Omental fat pad (tissue), 4 donors: ENCODE results near the gene APLP2. TPM values are rescaled to one million over a fixed set of nuclear protein-coding genes. Genes with fewer than 3 reads are reported as not detected.

Source experiments
- ATAC-seq: fragments of 150-250 bp; one replicate; pipeline ENCODE4 v1.9.1; 2016; ENCODE audit warnings: mild to moderate bottlenecking, moderate library complexity; ENCODE audit not compliant: low FRiP score
- DNase-seq: peaks from one replicate; pipeline ENCODE4 v3.0.0-alpha.2; 2019; ENCODE audit warnings: low spot score
- total RNA-seq, 4 donors: library from RNA; depleted of rRNA; stranded (reverse); fragments of >200 nt; gene quantifications; one replicate each; pipeline ENCODE4 v1.1.0, GENCODE V29; 2016
- TF ChIP-seq, protein P1 (sequence below), 3 donors: fragments of 450-650 bp; IDR thresholded peaks; one replicate each; pipeline ENCODE4 v1.5.1; 2016 to 2017; ENCODE audit warnings: antibody characterized with exemption in 3 of 3, mild to moderate bottlenecking in 3 of 3, moderate library complexity in 2 of 3

Gene APLP2
- total RNA-seq, 4 donors from 2014 or later, result 288 to 530 (median 485) TPM

DNA sequence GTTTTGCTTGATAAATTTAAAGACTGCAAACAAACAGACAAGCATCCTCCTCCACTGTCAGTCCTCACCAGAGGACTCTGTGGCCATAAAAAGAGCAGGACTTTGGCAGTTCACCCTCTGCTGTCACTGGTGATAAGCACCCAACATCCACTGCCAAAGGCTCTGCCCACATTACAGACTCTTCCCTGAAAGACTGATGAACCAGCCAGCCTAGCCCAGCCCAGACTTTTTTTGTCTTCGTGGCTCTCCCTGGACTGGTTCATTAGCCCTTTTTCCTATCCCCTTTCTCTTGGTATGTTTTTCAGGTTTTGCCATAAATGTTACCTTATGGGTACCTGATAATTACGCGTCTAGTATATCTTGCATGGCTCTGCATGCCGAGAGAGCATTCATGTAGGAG, 104.9 kb downstream of the APLP2 start:
- DNase-seq (no peak), ATAC-seq (no peak)
- TF ChIP-seq, protein P1, sequence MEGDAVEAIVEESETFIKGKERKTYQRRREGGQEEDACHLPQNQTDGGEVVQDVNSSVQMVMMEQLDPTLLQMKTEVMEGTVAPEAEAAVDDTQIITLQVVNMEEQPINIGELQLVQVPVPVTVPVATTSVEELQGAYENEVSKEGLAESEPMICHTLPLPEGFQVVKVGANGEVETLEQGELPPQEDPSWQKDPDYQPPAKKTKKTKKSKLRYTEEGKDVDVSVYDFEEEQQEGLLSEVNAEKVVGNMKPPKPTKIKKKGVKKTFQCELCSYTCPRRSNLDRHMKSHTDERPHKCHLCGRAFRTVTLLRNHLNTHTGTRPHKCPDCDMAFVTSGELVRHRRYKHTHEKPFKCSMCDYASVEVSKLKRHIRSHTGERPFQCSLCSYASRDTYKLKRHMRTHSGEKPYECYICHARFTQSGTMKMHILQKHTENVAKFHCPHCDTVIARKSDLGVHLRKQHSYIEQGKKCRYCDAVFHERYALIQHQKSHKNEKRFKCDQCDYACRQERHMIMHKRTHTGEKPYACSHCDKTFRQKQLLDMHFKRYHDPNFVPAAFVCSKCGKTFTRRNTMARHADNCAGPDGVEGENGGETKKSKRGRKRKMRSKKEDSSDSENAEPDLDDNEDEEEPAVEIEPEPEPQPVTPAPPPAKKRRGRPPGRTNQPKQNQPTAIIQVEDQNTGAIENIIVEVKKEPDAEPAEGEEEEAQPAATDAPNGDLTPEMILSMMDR (IDR thresholded peaks at IDR 0.05), result no peak

DNA sequence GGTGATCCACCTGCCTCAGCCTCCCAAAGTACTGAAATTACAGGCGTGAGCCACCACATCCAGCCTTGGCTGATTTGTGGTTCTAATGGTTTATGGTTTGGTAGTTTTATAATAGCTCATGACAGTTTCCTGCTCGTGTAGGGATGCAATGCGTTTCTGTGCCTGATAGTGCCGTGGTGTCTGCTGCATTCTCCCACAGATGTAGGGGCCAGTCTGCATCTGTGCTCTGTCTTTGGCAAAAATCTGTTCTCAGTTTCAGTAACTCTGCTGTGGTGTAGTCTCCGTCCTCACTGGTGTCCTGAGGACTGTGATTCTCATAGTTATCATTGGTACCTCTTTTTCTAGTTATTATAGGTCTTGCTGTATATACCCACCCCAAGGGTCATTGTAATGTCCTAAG, 106.2 kb downstream of the APLP2 start:
- no peak for DNase-seq
- no peak for ATAC-seq
- TF ChIP-seq, protein P1 (IDR thresholded peaks at IDR 0.05), result no peak

DNA sequence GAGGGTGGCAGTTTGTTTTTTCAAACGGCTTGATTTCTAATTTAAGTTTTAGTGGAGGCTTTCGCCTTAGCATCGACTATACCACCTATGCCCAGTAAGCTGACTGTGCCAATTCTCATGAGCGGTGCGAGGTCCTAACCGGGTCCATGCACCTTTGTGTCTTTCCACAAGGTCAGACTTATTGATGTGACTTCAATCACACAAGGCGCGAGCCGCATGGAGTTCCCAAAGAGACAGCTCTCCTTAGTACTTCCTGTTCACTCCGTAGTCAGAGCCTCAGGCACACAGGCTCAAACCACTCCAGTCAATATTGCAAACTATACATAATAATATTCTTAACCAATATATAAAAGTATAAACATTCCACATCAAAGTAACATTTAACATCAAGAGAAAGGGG, 108.1 kb downstream of the APLP2 start:
- TF ChIP-seq, protein P1 (IDR thresholded peaks at IDR 0.05), result no peak
- DNase-seq (no peak), ATAC-seq (no peak)

DNA sequence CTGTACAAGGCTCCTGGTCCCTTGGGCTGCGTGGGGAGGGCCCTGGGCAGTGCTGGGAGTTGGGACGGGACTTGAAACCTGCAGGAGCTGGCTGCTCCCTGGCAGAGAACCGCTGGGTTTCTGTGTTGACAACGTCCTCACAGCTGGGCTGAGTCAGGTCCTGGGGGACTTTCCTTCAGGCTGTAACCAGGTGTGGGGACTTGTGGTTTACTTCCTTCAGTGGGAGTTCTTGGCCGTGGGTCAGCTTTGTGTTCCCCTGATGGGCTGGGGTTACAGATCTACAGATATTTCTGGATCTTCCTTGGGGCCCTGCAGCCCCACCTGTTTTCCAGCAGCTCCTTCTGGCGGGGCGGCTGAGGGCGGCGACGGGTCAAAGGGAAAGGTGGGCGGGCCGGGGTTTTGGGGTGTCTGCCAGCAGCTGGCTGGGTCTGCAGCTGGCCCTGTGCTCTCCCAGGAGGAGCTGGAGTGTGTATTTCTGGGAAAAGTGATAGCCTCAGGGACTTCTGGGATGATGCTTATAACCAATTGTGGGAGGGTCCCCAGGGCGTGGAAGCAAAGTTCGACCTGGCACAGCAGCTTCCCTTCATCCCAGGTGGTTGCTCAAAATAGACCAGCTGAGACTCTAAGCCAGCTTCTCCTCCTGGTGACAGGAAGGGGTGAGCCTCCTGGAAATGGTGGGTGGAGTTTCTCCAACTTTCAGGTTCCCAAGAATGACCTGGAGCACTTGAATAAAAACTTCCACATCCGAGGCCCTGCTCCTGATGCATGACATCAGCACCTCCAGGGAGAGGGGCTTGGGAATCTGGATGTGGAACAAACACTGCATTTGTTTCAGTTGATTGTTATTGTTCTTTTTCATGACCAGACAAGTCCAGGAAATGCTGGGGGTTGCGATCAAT, 109.0 kb downstream of the APLP2 start:
- TF ChIP-seq, protein P1 (IDR thresholded peaks at IDR 0.05), result no peak
- ATAC-seq (no peak), DNase-seq (no peak)

DNA sequence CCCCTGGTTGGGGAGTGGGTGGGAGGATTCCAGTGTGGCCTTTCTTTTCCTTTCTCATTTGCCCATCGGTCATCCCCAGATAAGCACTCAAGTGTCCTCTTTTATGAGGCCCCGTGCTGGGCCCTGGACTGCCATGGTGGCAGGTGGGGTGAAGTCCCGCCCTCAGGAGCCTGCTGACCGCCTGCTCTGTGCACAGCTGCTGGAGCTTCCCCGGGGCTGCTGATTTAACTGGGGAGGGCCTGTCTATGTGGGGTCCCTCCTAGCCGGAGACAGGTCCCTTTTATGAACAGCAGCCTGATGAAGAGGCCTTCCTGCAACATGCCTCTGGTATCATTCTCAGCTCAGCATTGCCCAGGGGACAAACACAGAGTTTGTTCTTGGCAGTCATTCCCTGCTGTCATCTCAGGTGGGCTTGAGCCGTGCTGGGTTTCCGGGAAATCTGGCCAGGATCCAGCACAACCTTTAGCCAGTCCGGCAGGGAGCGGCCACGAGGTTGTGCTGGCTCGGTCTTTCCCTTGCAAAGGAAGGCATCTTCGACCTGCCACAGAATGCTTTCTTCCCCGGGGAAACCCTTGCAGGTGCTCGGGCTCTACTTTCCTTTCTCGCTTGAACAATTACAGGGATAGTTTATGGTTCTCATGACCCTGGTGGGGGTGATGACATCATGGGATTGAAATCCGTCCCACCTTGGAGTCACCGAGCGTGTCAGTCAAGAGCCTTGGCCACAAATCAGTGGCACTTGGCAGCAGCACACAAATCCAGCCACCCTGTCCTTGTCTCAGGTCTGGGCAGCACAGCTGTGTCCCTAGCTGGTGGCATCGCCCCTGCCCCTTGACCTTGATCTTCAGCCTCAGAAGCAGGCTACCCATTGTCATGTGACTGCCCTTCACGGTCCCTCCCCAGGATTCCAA, 110.0 kb downstream of the APLP2 start:
- TF ChIP-seq, protein P1 (IDR thresholded peaks at IDR 0.05), result no peak
- DNase-seq, result no peak
- no peak for ATAC-seq

DNA sequence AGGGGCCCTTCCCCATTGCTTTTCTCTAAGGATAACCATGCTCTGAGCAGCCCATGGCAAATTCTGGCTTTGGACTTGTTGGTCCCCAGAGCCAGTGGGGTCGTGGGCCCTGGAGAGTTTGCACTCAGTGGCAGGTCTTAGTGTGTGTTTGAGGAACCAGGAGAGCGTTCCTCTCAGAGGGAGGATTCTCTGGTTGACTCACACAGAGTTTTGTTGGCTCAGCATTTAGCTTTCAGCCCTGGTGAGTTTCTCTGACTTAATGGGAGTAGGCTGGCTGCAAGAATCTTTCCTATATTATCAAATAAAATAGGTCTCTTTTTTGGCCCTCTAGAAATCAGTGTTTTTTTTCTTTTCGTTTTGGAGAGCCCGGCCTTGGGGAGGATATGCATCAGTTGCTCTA, 110.8 kb downstream of the APLP2 start:
- ATAC-seq (peak; percentile 80), DNase-seq (no peak)
- TF ChIP-seq, protein P1 (IDR thresholded peaks at IDR 0.05), result no peak
